K562 (cell line): ENCODE measurements around the gene FAR1. TPM values are rescaled to one million over a fixed set of nuclear protein-coding genes. Genes with fewer than 3 reads are reported as not detected.

Experiments
- ATAC-seq: fragments of 200-7000 bp; cut with Tn5 transposase; 3 replicates; pipeline ENCODE4 v1.9.1; 2020; ENCODE audit warnings: moderate library complexity
- BruUV-seq: library from RNA; stranded (reverse); fragments of 400-500 nt; replicated peaks from 2 replicates; lab custom pipeline; 2021; lab: Mats Ljungman, UMichigan
- CTCF ChIA-PET: fragments of 300-600 bp; formaldehyde crosslinking; extraction: SDS; loops from one replicate; lab custom pipeline; 2021; ENCODE audit warnings: low intra/inter-chr PET ratio; lab: Yijun Ruan, JAX
- POLR2A ChIA-PET: fragments of 300-600, 350-650 bp; sonication (Branson Sonifier 250); formaldehyde crosslinking; extraction: SDS; loops from one replicate; lab custom pipeline; 2021; ENCODE audit warnings: antibody characterized with exemption, inconsistent platforms; lab: Yijun Ruan, JAX
- DNase-seq, 4 experiments: peaks; one replicate each; pipeline versions ENCODE4 v3.0.0 to v3.0.0-alpha.2; 2011 to 2018; ENCODE audit warnings: low spot score in 3 of 4, mixed read lengths in 3 of 4; ENCODE audit errors: extremely low read depth in 1 of 4
- FAIRE-seq: peaks from 2 replicates; lab custom pipeline; 2011; peaks lifted over from hg19 to GRCh38; lab: Jason Lieb, UNC
- H2AFZ ChIP-seq: 2 replicates; pipeline ENCODE4 v1.6.0; 2011; ENCODE audit warnings: low read depth, low read length, control low read depth, inconsistent platforms
- H3K27ac ChIP-seq: fragments of 200-600 bp; 3 replicates; pipeline ENCODE4 v1.8.0; 2011; ENCODE audit warnings: low read depth, mild to moderate bottlenecking, control low read depth, inconsistent platforms, low read length, moderate library complexity, mixed read lengths; ENCODE audit errors: extremely low read depth
- H3K27me3 ChIP-seq, 2 experiments: fragments of 300-600 bp in 1 of 2; 2 replicates in 1 of 2; 3 replicates in 1 of 2; pipeline versions ENCODE4 v1.6.0 to v1.8.0; 2011; ENCODE audit warnings: inconsistent platforms in 2 of 2, low read length in 2 of 2, mild to moderate bottlenecking in 1 of 2, mixed read lengths in 1 of 2, moderate library complexity in 1 of 2; ENCODE audit not compliant: control insufficient read depth in 2 of 2, insufficient read depth in 2 of 2
- H3K36me3 ChIP-seq: fragments of 300-600 bp; 3 replicates; pipeline ENCODE4 v1.8.0; 2011; ENCODE audit warnings: mild to moderate bottlenecking, low read length, inconsistent platforms; ENCODE audit not compliant: control insufficient read depth, insufficient read depth
- H3K4me1 ChIP-seq, 2 experiments: fragments of 200-600 bp in 1 of 2; replicated peaks in 1 of 2; 2 replicates in 1 of 2; 3 replicates in 1 of 2; pipeline versions ENCODE4 v1.5.1 to v1.8.0; 2011; ENCODE audit warnings: inconsistent platforms in 2 of 2, low read length in 2 of 2, mild to moderate bottlenecking in 1 of 2, mixed read lengths in 1 of 2, moderate library complexity in 1 of 2; ENCODE audit not compliant: control insufficient read depth in 2 of 2, insufficient read depth in 2 of 2
- H3K4me2 ChIP-seq: 2 replicates; pipeline ENCODE4 v1.6.1; 2011; ENCODE audit warnings: low read length, control low read depth, inconsistent platforms, mixed read lengths; ENCODE audit not compliant: insufficient read depth
- H3K4me3 ChIP-seq: fragments of 200-600 bp; sonication (generic), shearing (Covaris generic); 2 replicates; pipeline ENCODE4 v1.5.1; 2016; ENCODE audit warnings: control low read depth, inconsistent platforms
- H3K79me2 ChIP-seq: fragments of 200-600 bp; 3 replicates; pipeline ENCODE4 v1.8.0; 2011; ENCODE audit warnings: low read length, inconsistent platforms; ENCODE audit not compliant: control insufficient read depth, insufficient read depth
- H3K9ac ChIP-seq, 2 experiments: 2 replicates each; pipeline versions ENCODE4 v1.6.0 to v1.6.1; 2011; ENCODE audit warnings: low read depth in 2 of 2, low read length in 2 of 2, control low read depth in 1 of 2, inconsistent platforms in 1 of 2, mild to moderate bottlenecking in 1 of 2, mixed read lengths in 1 of 2; ENCODE audit not compliant: insufficient read depth in 1 of 2
- H3K9me1 ChIP-seq: one replicate; pipeline ENCODE4 v1.6.0; 2011; ENCODE audit warnings: inconsistent platforms, mild to moderate bottlenecking, low read length, moderate library complexity; ENCODE audit not compliant: control insufficient read depth, insufficient read depth
- H3K9me3 ChIP-seq: replicated peaks from 2 replicates; pipeline ENCODE4 v1.5.1; 2011; ENCODE audit warnings: low read depth, low read length, inconsistent platforms; ENCODE audit not compliant: control insufficient read depth, insufficient read depth
- H4K20me1 ChIP-seq: replicated peaks from 2 replicates; pipeline ENCODE4 v1.6.1; 2011; ENCODE audit warnings: low read length, inconsistent platforms, mixed read lengths; ENCODE audit not compliant: control insufficient read depth, insufficient read depth
- ADNP ChIP-seq: fragments of 200-800 bp; sonication (Bioruptor generic); IDR thresholded peaks from 2 replicates; pipeline ENCODE4 v1.6.1; 2016; ENCODE audit warnings: missing genetic modification characterization, missing compliant biosample characterization
- ARID1B ChIP-seq: fragments of 450-650 bp; IDR thresholded peaks from 2 replicates; pipeline ENCODE4 v1.6.1; 2016; ENCODE audit warnings: antibody characterized with exemption, mild to moderate bottlenecking, inconsistent platforms
- ATF7 ChIP-seq: fragments of 450-650 bp; IDR thresholded peaks from 2 replicates; pipeline ENCODE4 v1.7.1; 2014; ENCODE audit warnings: mild to moderate bottlenecking, moderate library complexity
- CBFA2T2 ChIP-seq: fragments of 450-650 bp; conservative IDR thresholded peaks from 2 replicates; pipeline ENCODE4 v1.6.1; 2017; ENCODE audit warnings: mild to moderate bottlenecking
- CBFA2T3 ChIP-seq: fragments of 450-650 bp; IDR thresholded peaks from 2 replicates; pipeline ENCODE4 v1.6.1; 2017
- DPF2 ChIP-seq: fragments of 450-650 bp; IDR thresholded peaks from 2 replicates; pipeline ENCODE4 v1.6.1; 2016
- MTA2 ChIP-seq: fragments of 450-650 bp; IDR thresholded peaks from 2 replicates; pipeline ENCODE4 v1.6.1; 2016; ENCODE audit warnings: low read depth
- NCOR1 ChIP-seq: fragments of 450-650 bp; IDR thresholded peaks from 2 replicates; pipeline ENCODE4 v1.6.1; 2016; ENCODE audit warnings: mild to moderate bottlenecking, moderate library complexity
- PHTF2 ChIP-seq: fragments of 250-450 bp; sonication (Bioruptor Pico); IDR thresholded peaks from 2 replicates; pipeline ENCODE4 v1.5.0; 2021; ENCODE audit warnings: mild to moderate bottlenecking
- POLR2AphosphoS5 ChIP-seq: IDR thresholded peaks from 2 replicates; pipeline ENCODE4 v1.6.1; 2011; ENCODE audit warnings: mild to moderate bottlenecking, low read depth, low read length, moderate library complexity; ENCODE audit not compliant: control insufficient read depth, insufficient read depth
- TAL1 ChIP-seq: fragments of 450-650 bp; IDR thresholded peaks from 2 replicates; pipeline ENCODE4 v1.6.1; 2016; ENCODE audit warnings: mild to moderate bottlenecking
- TCF3 ChIP-seq: sonication (generic); formaldehyde crosslinking; IDR thresholded peaks from 2 replicates; pipeline ENCODE4 v1.4.0; 2020; ENCODE audit warnings: mild to moderate bottlenecking, missing genetic modification reagents
- TEAD4 ChIP-seq, 2 experiments: sonication (generic) in 1 of 2; formaldehyde crosslinking in 1 of 2; IDR thresholded peaks; 2 replicates each; pipeline versions ENCODE4 v1.6.1 to v1.8.0; 2012 to 2022; ENCODE audit warnings: borderline replicate concordance in 1 of 2, inconsistent platforms in 1 of 2, low read length in 1 of 2, mild to moderate bottlenecking in 1 of 2, missing genetic modification reagents in 1 of 2
- TRIM24 ChIP-seq, 2 experiments: fragments of 450-650 bp; IDR thresholded peaks; 2 replicates each; pipeline ENCODE4 v1.6.1; 2016
- ZBTB1 ChIP-seq: sonication (generic); formaldehyde crosslinking; IDR thresholded peaks from 2 replicates; pipeline ENCODE4 v1.8.1; 2023; ENCODE audit warnings: missing genetic modification reagents, low read depth, mild to moderate bottlenecking, borderline replicate concordance
- WGBS: fragments of 100-300 bp; shearing (Covaris generic); methylation state at CpG from one replicate; pipeline ENCODE4 v1.1.6; 2016; ENCODE audit warnings: low coverage, mixed read lengths; ENCODE audit not compliant: insufficient coverage; ENCODE audit errors: missing lambda C conversion rate; 5-methylcytosine and 5-hydroxymethylcytosine counted together
- in situ Hi-C: fragments of 300-500 bp; cut with MboI; formaldehyde crosslinking; loops from 4 replicates; pipeline ENCODE4 v1.15.0; 2018; ENCODE audit warnings: inconsistent platforms, mixed read lengths
- intact Hi-C: fragments of 100-400 bp; cut with micrococcal nuclease; formaldehyde crosslinking; loops from 2 replicates; pipeline ENCODE4 v1.14.2; 2022
- polyA plus RNA-seq, 8 experiments: library from polyadenylated mRNA; depleted of rRNA in 4 of 8; stranded (reverse) in 5 of 8; unstranded in 3 of 8; fragments of >200 nt; fragmentation: Nextera tagmentation in 2 of 8; fragmentation: Illumina TruSeq in 1 of 8; extraction: Ambion mirVana in 2 of 8; extraction: Trizol in 1 of 8; gene quantifications; 2 replicates each; pipeline versions ENCODE4 v1.2.1 to v1.2.3, GENCODE V29; 2011 to 2014; ENCODE audit warnings: inconsistent platforms in 1 of 8, missing spikeins in 1 of 8
- total RNA-seq, 7 experiments: library from RNA; depleted of rRNA in 6 of 7; stranded (reverse); fragments of >200 nt in 6 of 7; fragmentation: Illumina TruSeq in 2 of 7; extraction: Trizol in 2 of 7; gene quantifications; 2 replicates each; pipeline versions ENCODE4 v1.2.1 to v1.2.3, GENCODE V29; 2011 to 2021; ENCODE audit warnings: low replicate concordance in 1 of 7
- TF ChIP-seq, protein P1 (sequence below): fragments of 250-450 bp; sonication (Bioruptor Pico); IDR thresholded peaks from 2 replicates; pipeline ENCODE4 v1.5.0; 2020; ENCODE audit warnings: mild to moderate bottlenecking, borderline replicate concordance
- TF ChIP-seq, protein P2 (sequence below): fragments of 450-650 bp; IDR thresholded peaks from 2 replicates; pipeline ENCODE4 v1.6.1; 2016; ENCODE audit warnings: mild to moderate bottlenecking
- TF ChIP-seq, protein P3 (sequence below): IDR thresholded peaks from 2 replicates; pipeline ENCODE4 v1.6.1; 2014; ENCODE audit warnings: antibody characterized with exemption

FAR1 gene
- total and polyA plus RNA-seq, 9 of the 15 experiments (the other 6 are each of a cell fraction or from before 2014, with no cell fraction given), result 17.7 to 88.2 (median 52.6) TPM

DNA sequence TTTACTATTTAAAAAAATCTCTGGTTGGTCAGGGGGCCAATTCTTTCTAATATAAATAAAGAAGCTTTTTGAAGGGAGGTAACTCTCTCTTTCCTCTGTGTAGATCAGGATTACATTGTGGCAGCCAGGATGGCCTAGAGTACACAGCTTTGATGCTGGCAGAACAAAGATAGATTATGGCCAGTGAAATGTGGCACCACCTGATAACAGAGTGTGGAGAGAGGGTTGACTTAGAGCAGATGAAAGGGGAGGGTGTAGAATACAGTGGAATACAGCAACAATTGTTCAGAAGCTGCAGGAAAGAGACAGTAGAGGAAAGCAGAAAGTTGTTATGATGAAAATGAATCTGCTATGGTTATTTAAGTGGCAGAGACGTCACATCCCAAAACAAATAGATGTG, 99.0 kb downstream of the FAR1 start:
- no peaks in the 10 kb centered on the region for H3K79me2 ChIP-seq
- H3K36me3 ChIP-seq, result no peaks in the 10 kb centered on the region
- no peaks in the 10 kb centered on the region for H3K9me3 ChIP-seq
- ChIA-PET POLR2A (interaction anchor here (0.6 kb wide), 1 partner anchor 23 kb away, joined by 3 read pairs; no protein-coding TSS in a partner anchor), CTCF (no interaction called here)
- FAIRE-seq (no peak), ATAC-seq (peak; percentile 67), DNase-seq (peak in 2 of 4 experiments; percentile 22 to 33)
- H3K4me3 ChIP-seq, result no peak overlapping the region
- in situ Hi-C loops (no loop called here), intact Hi-C loops (no loop called here)
- peak; percentile 69 for TF ChIP-seq TCF3 (CRISPR knock-in tag)
- TF ChIP-seq ARID1B, result peak; percentile 79
- peak; percentile 63 for TF ChIP-seq TEAD4 (IDR thresholded peaks at IDR 0.05; ENCODE audit: low read length)
- no peak for TF ChIP-seq TEAD4 (CRISPR knock-in tag; IDR thresholded peaks at IDR 0.05; ENCODE audit: borderline replicate concordance)
- no peak for TF ChIP-seq ATF7
- TF ChIP-seq, protein P1, sequence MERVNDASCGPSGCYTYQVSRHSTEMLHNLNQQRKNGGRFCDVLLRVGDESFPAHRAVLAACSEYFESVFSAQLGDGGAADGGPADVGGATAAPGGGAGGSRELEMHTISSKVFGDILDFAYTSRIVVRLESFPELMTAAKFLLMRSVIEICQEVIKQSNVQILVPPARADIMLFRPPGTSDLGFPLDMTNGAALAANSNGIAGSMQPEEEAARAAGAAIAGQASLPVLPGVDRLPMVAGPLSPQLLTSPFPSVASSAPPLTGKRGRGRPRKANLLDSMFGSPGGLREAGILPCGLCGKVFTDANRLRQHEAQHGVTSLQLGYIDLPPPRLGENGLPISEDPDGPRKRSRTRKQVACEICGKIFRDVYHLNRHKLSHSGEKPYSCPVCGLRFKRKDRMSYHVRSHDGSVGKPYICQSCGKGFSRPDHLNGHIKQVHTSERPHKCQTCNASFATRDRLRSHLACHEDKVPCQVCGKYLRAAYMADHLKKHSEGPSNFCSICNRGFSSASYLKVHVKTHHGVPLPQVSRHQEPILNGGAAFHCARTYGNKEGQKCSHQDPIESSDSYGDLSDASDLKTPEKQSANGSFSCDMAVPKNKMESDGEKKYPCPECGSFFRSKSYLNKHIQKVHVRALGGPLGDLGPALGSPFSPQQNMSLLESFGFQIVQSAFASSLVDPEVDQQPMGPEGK, result no peak
- peak; percentile 34; the same call in 1 of the 2 replicates for TF ChIP-seq MTA2
- TF ChIP-seq POLR2AphosphoS5, result peak; percentile 31; the same call in 1 of the 2 replicates
- TF ChIP-seq DPF2, result 0 out of 2 replicates have a peak, but pooled peaks have one; percentile 20
- peak; percentile 71 for TF ChIP-seq TAL1
- TF ChIP-seq ZBTB1 (CRISPR knock-in tag), result no peak
- TF ChIP-seq, protein P2, sequence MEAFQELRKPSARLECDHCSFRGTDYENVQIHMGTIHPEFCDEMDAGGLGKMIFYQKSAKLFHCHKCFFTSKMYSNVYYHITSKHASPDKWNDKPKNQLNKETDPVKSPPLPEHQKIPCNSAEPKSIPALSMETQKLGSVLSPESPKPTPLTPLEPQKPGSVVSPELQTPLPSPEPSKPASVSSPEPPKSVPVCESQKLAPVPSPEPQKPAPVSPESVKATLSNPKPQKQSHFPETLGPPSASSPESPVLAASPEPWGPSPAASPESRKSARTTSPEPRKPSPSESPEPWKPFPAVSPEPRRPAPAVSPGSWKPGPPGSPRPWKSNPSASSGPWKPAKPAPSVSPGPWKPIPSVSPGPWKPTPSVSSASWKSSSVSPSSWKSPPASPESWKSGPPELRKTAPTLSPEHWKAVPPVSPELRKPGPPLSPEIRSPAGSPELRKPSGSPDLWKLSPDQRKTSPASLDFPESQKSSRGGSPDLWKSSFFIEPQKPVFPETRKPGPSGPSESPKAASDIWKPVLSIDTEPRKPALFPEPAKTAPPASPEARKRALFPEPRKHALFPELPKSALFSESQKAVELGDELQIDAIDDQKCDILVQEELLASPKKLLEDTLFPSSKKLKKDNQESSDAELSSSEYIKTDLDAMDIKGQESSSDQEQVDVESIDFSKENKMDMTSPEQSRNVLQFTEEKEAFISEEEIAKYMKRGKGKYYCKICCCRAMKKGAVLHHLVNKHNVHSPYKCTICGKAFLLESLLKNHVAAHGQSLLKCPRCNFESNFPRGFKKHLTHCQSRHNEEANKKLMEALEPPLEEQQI, result no peak
- TF ChIP-seq, protein P3, sequence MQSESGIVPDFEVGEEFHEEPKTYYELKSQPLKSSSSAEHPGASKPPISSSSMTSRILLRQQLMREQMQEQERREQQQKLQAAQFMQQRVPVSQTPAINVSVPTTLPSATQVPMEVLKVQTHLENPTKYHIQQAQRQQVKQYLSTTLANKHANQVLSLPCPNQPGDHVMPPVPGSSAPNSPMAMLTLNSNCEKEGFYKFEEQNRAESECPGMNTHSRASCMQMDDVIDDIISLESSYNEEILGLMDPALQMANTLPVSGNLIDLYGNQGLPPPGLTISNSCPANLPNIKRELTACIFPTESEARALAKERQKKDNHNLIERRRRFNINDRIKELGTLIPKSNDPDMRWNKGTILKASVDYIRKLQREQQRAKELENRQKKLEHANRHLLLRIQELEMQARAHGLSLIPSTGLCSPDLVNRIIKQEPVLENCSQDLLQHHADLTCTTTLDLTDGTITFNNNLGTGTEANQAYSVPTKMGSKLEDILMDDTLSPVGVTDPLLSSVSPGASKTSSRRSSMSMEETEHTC, result no peak
- TF ChIP-seq NCOR1, result peak; percentile 46
- no peak for TF ChIP-seq ADNP (tag)
- peak; percentile 78 for TF ChIP-seq CBFA2T3
- TF ChIP-seq CBFA2T2, result peak; percentile 56
- TF ChIP-seq PHTF2 (CRISPR knock-in tag), result no peak
- TF ChIP-seq TRIM24 (IDR thresholded peaks at IDR 0.05), result 0 out of 4 replicates have a peak, but pooled peaks of 1 of the 2 experiments have one; percentile 11
- no peaks in the 10 kb centered on the region for H4K20me1 ChIP-seq
- 0% methylated on average over 1 of the region's 1 CpG for WGBS
- H3K4me2 ChIP-seq, result no peak overlapping the region
- H3K4me1 ChIP-seq, result no peaks in the 10 kb centered on the region; a peak in 1 of 5 replicates
- H3K9ac ChIP-seq, result no peak overlapping the region
- H3K9me1 ChIP-seq, result no peaks in the 10 kb centered on the region
- no peak overlapping the region for H2AFZ ChIP-seq
- no TSS peak for BruUV-seq
- no peak overlapping the region for H3K27ac ChIP-seq
- H3K27me3 ChIP-seq, result 0 out of 5 replicates have a peak, but pooled peaks cover 2 to 5% of the 10 kb centered on the region in 2 experiments
